ENCODE data around the gene SLC10A3. TPM values are rescaled to one million over a fixed set of nuclear protein-coding genes. Genes with fewer than 3 reads are reported as not detected.
A peak's percentile ranks its signal among the peaks of the same experiment; 100 is the strongest.

Gene SLC10A3
- total RNA-seq, 1 donor from 2014 or later: 3.1 TPM

GRCh38 chrX:154467556-154467955 is 22.9 kb downstream of the SLC10A3 start:
- no peaks in the 10 kb centered on the region for H3K27me3 ChIP-seq (ENCODE audit: control insufficient read depth in 3 of 3, insufficient read depth in 3 of 3, low read length in 3 of 3)
- no peak overlapping the region for H3K4me3 ChIP-seq (ENCODE audit: low read length in 3 of 3)
- no peaks in the 10 kb centered on the region for H3K4me1 ChIP-seq (ENCODE audit: control insufficient read depth in 3 of 3, insufficient read depth in 3 of 3, low read length in 3 of 3)
- no peak overlapping the region for H3K9ac ChIP-seq (ENCODE audit: low read depth in 1 of 3, low read length in 3 of 3)
- H3K9me3 ChIP-seq (ENCODE audit: control insufficient read depth in 3 of 3, low read length in 3 of 3): no peaks in the 10 kb centered on the region
- H3K27ac ChIP-seq (ENCODE audit: low read depth, low read length): no peak overlapping the region
- peaks cover 3 to 14% (median 11%) of the 10 kb centered on the region in 3 donors for H3K36me3 ChIP-seq (ENCODE audit: control insufficient read depth in 3 of 3, insufficient read depth in 3 of 3, low read length in 3 of 3)

- H3K9me3 ChIP-seq (ENCODE audit: control insufficient read depth in 3 of 3, low read length in 3 of 3): no peaks in the 10 kb centered on the region
- no peak overlapping the region for H3K4me3 ChIP-seq (ENCODE audit: low read length in 3 of 3)
- H3K36me3 ChIP-seq (ENCODE audit: control insufficient read depth in 3 of 3, insufficient read depth in 3 of 3, low read length in 3 of 3): peaks cover 3 to 14% (median 11%) of the 10 kb centered on the region in 3 donors
- H3K9ac ChIP-seq (ENCODE audit: low read depth in 1 of 3, low read length in 3 of 3): no peak overlapping the region
- no peaks in the 10 kb centered on the region for H3K4me1 ChIP-seq (ENCODE audit: control insufficient read depth in 3 of 3, insufficient read depth in 3 of 3, low read length in 3 of 3)
- no peak overlapping the region for H3K27ac ChIP-seq (ENCODE audit: low read depth, low read length)
- no peaks in the 10 kb centered on the region for H3K27me3 ChIP-seq (ENCODE audit: control insufficient read depth in 3 of 3, insufficient read depth in 3 of 3, low read length in 3 of 3)
Measured at GRCh38 chrX:154466907-154467306, 23.5 kb downstream of the SLC10A3 start.

- Histone ChIP-seq H3K27ac (ENCODE audit: low read depth, low read length) (no peak overlapping the region), H3K9me3 (ENCODE audit: control insufficient read depth in 3 of 3, low read length in 3 of 3) (no peaks in the 10 kb centered on the region), H3K36me3 (ENCODE audit: control insufficient read depth in 3 of 3, insufficient read depth in 3 of 3, low read length in 3 of 3) (peaks cover 3 to 10% (median 5%) of the 10 kb centered on the region in 3 donors), H3K9ac (ENCODE audit: low read depth in 1 of 3, low read length in 3 of 3) (no peak overlapping the region), H3K27me3 (ENCODE audit: control insufficient read depth in 3 of 3, insufficient read depth in 3 of 3, low read length in 3 of 3) (no peaks in the 10 kb centered on the region), H3K4me1 (ENCODE audit: control insufficient read depth in 3 of 3, insufficient read depth in 3 of 3, low read length in 3 of 3) (no peaks in the 10 kb centered on the region), H3K4me3 (ENCODE audit: low read length in 3 of 3) (no peak overlapping the region)
Measured at GRCh38 chrX:154466036-154466435, 24.4 kb downstream of the SLC10A3 start.

- Histone ChIP-seq H3K9ac (ENCODE audit: low read depth in 1 of 3, low read length in 3 of 3) (no peak overlapping the region), H3K9me3 (ENCODE audit: control insufficient read depth in 3 of 3, low read length in 3 of 3) (no peaks in the 10 kb centered on the region), H3K4me3 (ENCODE audit: low read length in 3 of 3) (no peak overlapping the region), H3K36me3 (ENCODE audit: control insufficient read depth in 3 of 3, insufficient read depth in 3 of 3, low read length in 3 of 3) (peaks cover 1 to 9% (median 3%) of the 10 kb centered on the region in 3 donors), H3K4me1 (ENCODE audit: control insufficient read depth in 3 of 3, insufficient read depth in 3 of 3, low read length in 3 of 3) (no peaks in the 10 kb centered on the region), H3K27me3 (ENCODE audit: control insufficient read depth in 3 of 3, insufficient read depth in 3 of 3, low read length in 3 of 3) (no peaks in the 10 kb centered on the region), H3K27ac (ENCODE audit: low read depth, low read length) (no peak overlapping the region)
Measured at GRCh38 chrX:154465601-154466000, 24.8 kb downstream of the SLC10A3 start.

- Histone ChIP-seq H3K9ac (ENCODE audit: low read depth in 1 of 3, low read length in 3 of 3) (no peak overlapping the region), H3K4me3 (ENCODE audit: low read length in 3 of 3) (no peak overlapping the region), H3K27ac (ENCODE audit: low read depth, low read length) (no peak overlapping the region), H3K9me3 (ENCODE audit: control insufficient read depth in 3 of 3, low read length in 3 of 3) (no peaks in the 10 kb centered on the region), H3K27me3 (ENCODE audit: control insufficient read depth in 3 of 3, insufficient read depth in 3 of 3, low read length in 3 of 3) (no peaks in the 10 kb centered on the region), H3K36me3 (ENCODE audit: control insufficient read depth in 3 of 3, insufficient read depth in 3 of 3, low read length in 3 of 3) (peaks cover 0 to 6% (median 3%) of the 10 kb centered on the region in 3 donors), H3K4me1 (ENCODE audit: control insufficient read depth in 3 of 3, insufficient read depth in 3 of 3, low read length in 3 of 3) (peaks cover 0 to under 1% (median 0%) of the 10 kb centered on the region in 3 donors)
Measured at GRCh38 chrX:154464806-154465365, 25.5 kb downstream of the SLC10A3 start.

GRCh38 chrX:154463611-154464220 is 26.7 kb downstream of the SLC10A3 start:
- no peaks in the 10 kb centered on the region for H3K9me3 ChIP-seq (ENCODE audit: control insufficient read depth in 3 of 3, low read length in 3 of 3)
- H3K4me1 ChIP-seq (ENCODE audit: control insufficient read depth in 3 of 3, insufficient read depth in 3 of 3, low read length in 3 of 3): peaks cover 0 to 8% (median 2%) of the 10 kb centered on the region in 3 donors
- H3K9ac ChIP-seq (ENCODE audit: low read depth in 1 of 3, low read length in 3 of 3): no peak overlapping the region
- H3K27ac ChIP-seq (ENCODE audit: low read depth, low read length): no peak overlapping the region
- no peak overlapping the region for H3K4me3 ChIP-seq (ENCODE audit: low read length in 3 of 3)
- no peaks in the 10 kb centered on the region for H3K27me3 ChIP-seq (ENCODE audit: control insufficient read depth in 3 of 3, insufficient read depth in 3 of 3, low read length in 3 of 3)
- peaks cover 0 to 4% (median 3%) of the 10 kb centered on the region in 3 donors for H3K36me3 ChIP-seq (ENCODE audit: control insufficient read depth in 3 of 3, insufficient read depth in 3 of 3, low read length in 3 of 3)

- Histone ChIP-seq H3K4me3 (ENCODE audit: low read length in 3 of 3) (no peak overlapping the region), H3K27ac (ENCODE audit: low read depth, low read length) (no peak overlapping the region), H3K27me3 (ENCODE audit: control insufficient read depth in 3 of 3, insufficient read depth in 3 of 3, low read length in 3 of 3) (no peaks in the 10 kb centered on the region), H3K36me3 (ENCODE audit: control insufficient read depth in 3 of 3, insufficient read depth in 3 of 3, low read length in 3 of 3) (peaks cover 0 to 3% (median 0%) of the 10 kb centered on the region in 3 donors), H3K4me1 (ENCODE audit: control insufficient read depth in 3 of 3, insufficient read depth in 3 of 3, low read length in 3 of 3) (peaks cover 0 to 8% (median 2%) of the 10 kb centered on the region in 3 donors), H3K9me3 (ENCODE audit: control insufficient read depth in 3 of 3, low read length in 3 of 3) (no peaks in the 10 kb centered on the region), H3K9ac (ENCODE audit: low read depth in 1 of 3, low read length in 3 of 3) (no peak overlapping the region)
Measured at GRCh38 chrX:154462396-154462795, 28.0 kb downstream of the SLC10A3 start.

GRCh38 chrX:154460326-154460725 is 30.1 kb downstream of the SLC10A3 start:
- H3K9ac ChIP-seq (ENCODE audit: low read depth in 1 of 3, low read length in 3 of 3): no peak overlapping the region
- no peak overlapping the region for H3K4me3 ChIP-seq (ENCODE audit: low read length in 3 of 3)
- no peaks in the 10 kb centered on the region for H3K27me3 ChIP-seq (ENCODE audit: control insufficient read depth in 3 of 3, insufficient read depth in 3 of 3, low read length in 3 of 3)
- peaks cover 0 to 8% (median 2%) of the 10 kb centered on the region in 3 donors for H3K4me1 ChIP-seq (ENCODE audit: control insufficient read depth in 3 of 3, insufficient read depth in 3 of 3, low read length in 3 of 3)
- H3K27ac ChIP-seq (ENCODE audit: low read depth, low read length): no peak overlapping the region
- H3K36me3 ChIP-seq (ENCODE audit: control insufficient read depth in 3 of 3, insufficient read depth in 3 of 3, low read length in 3 of 3): no peaks in the 10 kb centered on the region
- no peaks in the 10 kb centered on the region for H3K9me3 ChIP-seq (ENCODE audit: control insufficient read depth in 3 of 3, low read length in 3 of 3)

- H3K9me3 ChIP-seq (ENCODE audit: control insufficient read depth in 3 of 3, low read length in 3 of 3): no peaks in the 10 kb centered on the region
- H3K4me3 ChIP-seq (ENCODE audit: low read length in 3 of 3): peak overlapping the region in 1 of 3 donors; percentile 13
- no peaks in the 10 kb centered on the region for H3K36me3 ChIP-seq (ENCODE audit: control insufficient read depth in 3 of 3, insufficient read depth in 3 of 3, low read length in 3 of 3)
- no peaks in the 10 kb centered on the region for H3K27me3 ChIP-seq (ENCODE audit: control insufficient read depth in 3 of 3, insufficient read depth in 3 of 3, low read length in 3 of 3)
- H3K27ac ChIP-seq (ENCODE audit: low read depth, low read length): no peak overlapping the region
- peak overlapping the region in 1 of 3 donors; percentile 16 for H3K9ac ChIP-seq (ENCODE audit: low read depth in 1 of 3, low read length in 3 of 3)
- peaks cover 0 to 8% (median 2%) of the 10 kb centered on the region in 3 donors for H3K4me1 ChIP-seq (ENCODE audit: control insufficient read depth in 3 of 3, insufficient read depth in 3 of 3, low read length in 3 of 3)
Measured at GRCh38 chrX:154459832-154460231, 30.6 kb downstream of the SLC10A3 start.

- no peak overlapping the region for H3K27ac ChIP-seq (ENCODE audit: low read depth, low read length)
Measured at GRCh38 chrX:154458954-154459778, 31.3 kb downstream of the SLC10A3 start.

More at GRCh38 chrX:154458954-154459778, 31.3 kb downstream of the SLC10A3 start:
- Histone ChIP-seq H3K9ac (ENCODE audit: low read depth in 1 of 3, low read length in 3 of 3) (peak overlapping the region; percentile 10 to 68 (median 38)), H3K27me3 (ENCODE audit: control insufficient read depth in 3 of 3, insufficient read depth in 3 of 3, low read length in 3 of 3) (no peaks in the 10 kb centered on the region), H3K4me3 (ENCODE audit: low read length in 3 of 3) (peak overlapping the region; percentile 48 to 67 (median 65)), H3K9me3 (ENCODE audit: control insufficient read depth in 3 of 3, low read length in 3 of 3) (no peaks in the 10 kb centered on the region), H3K36me3 (ENCODE audit: control insufficient read depth in 3 of 3, insufficient read depth in 3 of 3, low read length in 3 of 3) (no peaks in the 10 kb centered on the region), H3K4me1 (ENCODE audit: control insufficient read depth in 3 of 3, insufficient read depth in 3 of 3, low read length in 3 of 3) (peaks cover 0 to 8% (median 2%) of the 10 kb centered on the region in 3 donors)
